Upper lobe of left lung (tissue), 4 donors: ENCODE measurements around the gene SH3RF1.
A peak's percentile ranks its signal among the peaks of the same experiment; 100 is the strongest.

Experiments used
- EP300 ChIP-seq, 4 donors: sonication (generic); formaldehyde crosslinking; IDR thresholded peaks; one replicate each; pipeline ENCODE4 v1.5.1; 2017; ENCODE audit warnings: antibody characterized with exemption in 4 of 4, control low read depth in 2 of 4
- POLR2AphosphoS5 ChIP-seq, 2 donors: sonication (generic); formaldehyde crosslinking; IDR thresholded peaks; one replicate each; pipeline ENCODE4 v1.5.1; 2017; ENCODE audit warnings: antibody characterized with exemption in 2 of 2

DNA sequence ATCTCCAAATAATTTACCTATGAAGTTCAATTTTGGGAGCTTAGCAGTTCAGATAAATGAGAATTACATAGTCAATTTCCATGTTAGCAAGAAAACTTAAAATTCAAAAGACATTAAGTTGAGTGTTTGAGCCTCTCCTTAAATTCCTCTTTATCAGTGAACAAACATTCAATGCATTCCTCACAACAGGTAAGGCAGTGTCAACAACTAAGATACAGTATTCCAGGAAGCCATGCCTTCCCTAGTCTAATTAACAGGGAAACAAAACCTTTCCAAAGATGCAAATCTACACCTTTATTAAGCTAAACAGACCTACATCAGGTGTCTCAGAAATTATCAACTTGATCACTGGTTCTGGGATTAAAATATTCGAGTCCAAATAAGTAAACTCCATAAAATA, 3.7 kb downstream of the SH3RF1 start:
- TF ChIP-seq POLR2AphosphoS5 (IDR thresholded peaks at IDR 0.05): no peak
- peak in 2 of 4 donors; percentile 53 to 55 for TF ChIP-seq EP300 (IDR thresholded peaks at IDR 0.05)
